Body of pancreas (tissue), 4 donors: Measurements from ENCODE around the gene ADCY2.

ENCODE experiments used
- POLR2A ChIP-seq, 3 donors: fragments of 450-650 bp; IDR thresholded peaks; one replicate each; pipeline ENCODE4 v1.6.1; 2016; ENCODE audit warnings: antibody characterized with exemption in 3 of 3, mild to moderate bottlenecking in 2 of 3
- TF ChIP-seq, protein P1 (sequence below), 7 experiments: fragments of 450-650 bp in 4 of 7; fragments of 200-600 bp in 3 of 7; sonication (generic) in 3 of 7; IDR thresholded peaks; one replicate each; pipeline ENCODE4 v1.5.1; 2016 to 2019; ENCODE audit warnings: antibody characterized with exemption in 7 of 7

- TF ChIP-seq, protein P1, sequence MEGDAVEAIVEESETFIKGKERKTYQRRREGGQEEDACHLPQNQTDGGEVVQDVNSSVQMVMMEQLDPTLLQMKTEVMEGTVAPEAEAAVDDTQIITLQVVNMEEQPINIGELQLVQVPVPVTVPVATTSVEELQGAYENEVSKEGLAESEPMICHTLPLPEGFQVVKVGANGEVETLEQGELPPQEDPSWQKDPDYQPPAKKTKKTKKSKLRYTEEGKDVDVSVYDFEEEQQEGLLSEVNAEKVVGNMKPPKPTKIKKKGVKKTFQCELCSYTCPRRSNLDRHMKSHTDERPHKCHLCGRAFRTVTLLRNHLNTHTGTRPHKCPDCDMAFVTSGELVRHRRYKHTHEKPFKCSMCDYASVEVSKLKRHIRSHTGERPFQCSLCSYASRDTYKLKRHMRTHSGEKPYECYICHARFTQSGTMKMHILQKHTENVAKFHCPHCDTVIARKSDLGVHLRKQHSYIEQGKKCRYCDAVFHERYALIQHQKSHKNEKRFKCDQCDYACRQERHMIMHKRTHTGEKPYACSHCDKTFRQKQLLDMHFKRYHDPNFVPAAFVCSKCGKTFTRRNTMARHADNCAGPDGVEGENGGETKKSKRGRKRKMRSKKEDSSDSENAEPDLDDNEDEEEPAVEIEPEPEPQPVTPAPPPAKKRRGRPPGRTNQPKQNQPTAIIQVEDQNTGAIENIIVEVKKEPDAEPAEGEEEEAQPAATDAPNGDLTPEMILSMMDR (IDR thresholded peaks at IDR 0.05): no peak
- TF ChIP-seq POLR2A (IDR thresholded peaks at IDR 0.05): no peak
Measured at GRCh38 chr5:7852542-7852941, 456.6 kb downstream of the ADCY2 start.
